ENCODE results near the gene ARRB1.

ARRB1 gene

DNA sequence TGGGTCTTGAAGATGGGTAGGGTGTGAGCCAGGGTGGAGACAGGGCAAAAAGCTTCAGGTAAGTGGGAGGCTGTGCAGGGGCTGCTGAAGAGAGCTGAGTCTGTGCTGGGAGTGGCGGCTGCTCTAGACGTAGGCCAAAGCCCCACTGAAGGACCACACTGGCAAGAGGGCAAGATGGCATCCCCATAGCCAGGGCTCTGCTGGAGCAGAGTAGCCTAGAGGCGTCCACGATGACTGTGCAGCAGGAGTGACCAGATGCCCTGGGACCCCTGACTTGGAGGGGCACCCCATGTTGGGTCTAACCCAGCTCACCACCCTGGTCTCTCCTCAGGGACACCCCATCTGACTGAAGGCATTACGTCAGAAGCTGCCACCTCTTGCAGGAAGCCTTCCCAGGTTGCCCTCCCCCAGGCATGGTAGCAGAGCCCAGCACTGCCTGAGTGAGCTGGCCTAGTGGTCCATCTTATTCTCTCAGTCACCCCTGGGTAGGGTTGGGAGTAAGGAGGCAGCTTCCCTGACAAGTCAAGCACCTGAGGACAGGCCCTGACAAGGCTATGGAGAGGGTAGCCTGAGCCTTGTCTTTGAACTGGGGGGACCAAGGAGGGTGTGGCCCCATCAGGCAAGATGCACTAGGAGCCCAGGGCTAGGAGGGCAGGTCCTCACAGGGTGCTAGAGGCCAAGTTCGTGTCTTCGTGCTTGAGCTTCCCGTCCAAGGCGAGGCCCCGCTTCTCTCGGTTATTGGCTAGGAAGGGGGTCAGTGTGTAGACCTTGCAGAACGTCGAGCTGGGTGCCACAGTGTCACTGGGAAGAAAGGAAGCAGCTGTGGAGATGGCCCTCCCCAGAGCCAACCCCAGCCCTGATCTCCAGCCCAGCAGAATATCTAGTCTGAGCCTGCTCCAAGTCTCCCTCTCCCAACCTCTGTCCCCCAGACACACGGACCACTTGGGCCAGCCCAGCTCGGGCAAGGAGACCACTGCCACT, 77.8 kb downstream of the ARRB1 start:
- no peak for DNase-seq

- DNase-seq = no peak
Measured at GRCh38 chr11:75272821-75273301, 78.6 kb downstream of the ARRB1 start.

DNA sequence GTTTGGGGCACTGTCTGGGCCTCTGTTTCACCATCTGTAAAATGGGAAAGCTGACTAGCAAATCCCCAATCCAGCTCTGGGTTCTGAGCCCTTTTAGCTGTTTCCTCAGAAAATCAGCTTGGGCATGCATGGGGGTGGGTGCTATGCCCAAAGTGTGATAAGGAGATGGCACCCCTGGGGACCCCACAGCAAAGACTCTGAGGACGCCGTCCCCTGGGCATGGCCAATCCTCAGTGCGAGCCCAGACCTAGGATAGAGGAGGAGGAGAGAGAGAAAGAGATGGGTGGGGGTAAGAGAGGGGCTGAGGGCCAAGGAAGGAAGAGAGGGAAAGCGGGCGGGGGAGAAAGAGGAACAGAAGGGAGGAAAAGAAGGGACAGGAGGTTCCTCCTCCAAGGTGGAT, 79.1 kb downstream of the ARRB1 start:
- no peak for DNase-seq

- DNase-seq = no peak
Measured at GRCh38 chr11:75271730-75272129, 79.7 kb downstream of the ARRB1 start.

DNA sequence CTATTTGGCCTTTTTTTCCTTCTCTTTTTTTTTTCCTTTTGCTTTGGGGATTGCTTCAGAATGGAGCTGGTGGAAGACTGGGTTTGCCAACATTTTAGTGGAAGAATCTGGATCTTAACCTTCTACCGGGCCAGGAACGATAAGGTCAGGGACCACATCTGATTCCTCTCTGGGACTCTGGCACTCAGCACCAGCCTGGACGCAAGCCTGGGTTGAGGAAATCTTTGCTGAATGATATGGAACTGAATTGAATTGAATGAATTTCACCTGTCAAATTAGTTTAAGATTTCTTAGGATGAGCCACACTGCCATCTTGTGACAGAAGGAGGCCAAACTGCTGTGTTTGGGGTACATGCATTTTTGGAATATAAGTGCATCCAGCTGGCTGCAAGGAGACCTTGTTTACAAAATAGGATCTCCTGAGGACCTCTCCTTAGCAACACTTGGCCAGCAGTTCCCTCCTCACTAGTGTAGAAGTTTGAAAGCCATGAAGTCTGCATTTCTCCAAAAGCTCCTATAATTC, 80.5 kb downstream of the ARRB1 start:
- peak in 1 of 2 experiments; percentile 15 for DNase-seq

DNA sequence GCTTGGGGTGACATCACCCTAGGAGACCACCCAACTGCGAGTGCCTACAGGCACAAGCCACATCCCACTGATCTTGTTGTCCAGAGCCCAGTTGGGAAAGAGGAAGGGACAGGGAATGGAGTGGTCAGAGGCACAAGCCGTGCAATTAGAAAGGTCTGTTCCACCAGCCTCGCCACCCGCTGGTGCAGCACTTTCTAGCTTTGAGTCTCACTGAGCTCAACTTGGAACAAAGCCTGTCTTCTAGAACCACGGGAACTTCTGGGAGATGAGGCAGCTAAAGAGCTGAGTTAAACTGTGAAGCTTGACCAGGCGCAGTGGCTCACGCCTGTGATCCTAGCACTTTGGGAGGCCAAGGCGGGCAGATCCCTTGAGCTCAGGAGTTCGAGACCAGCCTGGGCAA, 81.6 kb downstream of the ARRB1 start:
- DNase-seq = no peak

DNA sequence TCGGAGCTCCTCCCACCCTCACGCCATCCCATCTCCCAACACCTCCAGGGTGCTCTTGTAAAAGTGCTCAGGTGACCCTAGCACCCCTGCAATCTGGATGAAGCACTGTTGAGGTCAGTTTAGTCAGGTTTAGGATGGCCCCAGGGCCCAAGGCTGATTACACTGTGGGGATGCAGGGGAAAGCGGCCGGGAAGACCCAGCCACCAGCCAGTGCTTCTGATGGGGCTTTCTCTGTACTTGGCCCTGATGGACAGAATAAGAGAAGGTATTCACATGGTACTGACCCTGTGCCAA, 82.1 kb downstream of the ARRB1 start:
- no peak for DNase-seq

GRCh38 chr11:75268626-75269366, 82.7 kb downstream of the ARRB1 start:
- DNase-seq = no peak

GRCh38 chr11:75267171-75267970, 84.1 kb downstream of the ARRB1 start:
- no peak for DNase-seq

GRCh38 chr11:75265851-75266531, 85.5 kb downstream of the ARRB1 start:
- DNase-seq = no peak

DNA sequence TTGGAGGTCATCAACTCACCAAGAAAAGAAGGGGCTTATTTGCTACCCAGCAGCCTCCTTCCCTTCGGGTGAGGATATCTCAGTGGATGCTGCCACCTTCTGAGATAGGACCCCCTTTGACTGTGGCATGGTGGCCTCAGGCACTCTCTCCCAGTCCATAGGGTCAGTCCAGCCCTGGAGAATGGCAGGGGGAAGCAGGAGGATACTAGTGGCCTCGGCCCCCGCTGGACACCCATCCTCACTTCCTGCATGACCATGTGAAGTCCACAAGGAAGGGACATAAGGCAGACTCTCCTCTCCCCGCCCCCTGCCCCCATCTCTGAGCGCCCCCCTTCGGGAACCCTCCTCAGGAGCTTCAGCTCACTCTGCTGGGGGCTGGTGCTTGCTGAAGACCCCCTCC, 86.5 kb downstream of the ARRB1 start:
- no peak for DNase-seq

DNA sequence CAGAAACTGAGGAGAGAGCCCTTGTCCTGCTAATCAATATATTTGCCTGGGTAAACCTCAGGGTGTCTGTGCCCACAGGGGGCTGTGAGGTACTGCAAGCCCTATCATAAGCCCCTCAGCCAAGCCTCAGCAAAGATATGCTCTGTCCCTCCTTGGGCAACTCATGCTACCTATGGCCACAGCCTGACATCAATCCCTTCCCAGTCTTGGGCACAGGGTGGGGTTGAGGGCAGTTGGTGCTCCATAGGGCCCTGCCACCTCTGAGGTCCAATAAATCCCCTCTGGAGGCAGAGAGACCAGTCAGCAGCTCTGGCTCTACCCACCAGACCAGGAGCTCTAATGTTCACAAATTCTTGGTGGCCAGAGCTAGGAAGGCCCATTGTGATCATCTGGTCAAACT, 87.1 kb downstream of the ARRB1 start:
- no peak for DNase-seq

DNA sequence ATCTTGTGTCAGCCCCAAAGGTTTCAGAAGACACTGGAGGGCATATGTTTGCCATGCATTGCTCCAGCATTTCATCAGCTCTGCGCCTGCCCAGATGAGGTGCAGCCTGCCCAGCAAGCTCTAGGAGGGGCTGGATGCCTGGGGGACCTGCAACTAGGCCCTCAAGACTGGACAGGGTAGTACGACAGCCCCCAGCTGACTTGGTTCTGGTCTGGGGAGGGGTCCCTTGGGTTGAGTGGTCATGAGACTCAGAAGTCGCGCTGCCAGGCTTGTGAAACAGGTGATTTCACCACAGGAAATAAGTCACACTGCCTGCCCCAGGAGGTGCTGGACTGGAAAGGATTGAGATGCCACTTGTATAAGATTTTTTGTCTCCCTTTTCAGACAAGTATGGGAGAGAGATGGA, 87.5 kb downstream of the ARRB1 start:
- no peak for DNase-seq

- DNase-seq = no peak
Measured at GRCh38 chr11:75262961-75263852, 88.3 kb downstream of the ARRB1 start.

DNA sequence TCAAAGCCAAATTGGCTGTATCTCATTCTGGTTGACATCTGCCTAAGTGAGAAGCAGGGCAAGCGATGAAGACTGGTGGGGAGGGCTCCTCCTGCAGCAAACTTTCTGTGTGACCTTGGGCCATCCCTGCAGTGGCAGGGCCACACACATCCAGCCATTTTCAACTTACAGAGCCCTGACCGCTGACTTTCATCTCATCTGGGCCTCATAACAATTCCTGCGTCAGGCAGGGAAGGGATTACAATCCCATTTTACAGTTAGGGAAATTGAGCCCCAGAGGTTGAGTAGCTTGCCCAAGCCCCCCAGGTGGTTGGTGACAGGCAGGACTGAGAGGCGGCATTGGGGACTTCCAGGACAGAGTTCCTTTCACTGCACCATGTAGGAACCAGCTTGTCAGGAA, 89.0 kb downstream of the ARRB1 start:
- no peak for DNase-seq

- no peak for DNase-seq
Measured at GRCh38 chr11:75261902-75262361, 89.5 kb downstream of the ARRB1 start.

- no peak for DNase-seq
Measured at GRCh38 chr11:75260396-75261170, 90.9 kb downstream of the ARRB1 start.

GRCh38 chr11:75254326-75254725, 97.1 kb downstream of the ARRB1 start:
- no peak for DNase-seq

- no peak for DNase-seq
Measured at GRCh38 chr11:75249704-75250103, 101.8 kb downstream of the ARRB1 start.

GRCh38 chr11:75248924-75249256, 102.6 kb downstream of the ARRB1 start:
- DNase-seq = no peak
